ENCODE results near the gene CBX7. TPM values are rescaled to one million over a fixed set of nuclear protein-coding genes. Genes with fewer than 3 reads are reported as not detected.

Gene CBX7
- total and polyA plus RNA-seq, 2 donors (not counting 1 experiment from before 2014, with no cell fraction given) = 2.8 to 14.7 TPM

GRCh38 chr22:39178206-39179111 is 26.0 kb upstream of the CBX7 start:
- Histone ChIP-seq H4K20me1 (ENCODE audit: control insufficient read depth, extremely low read depth, insufficient read depth, low read length) (no peaks in the 10 kb centered on the region), H3K9ac (ENCODE audit: insufficient read depth, low read length) (no peak overlapping the region), H3K27me3 (ENCODE audit: control insufficient read depth, insufficient read depth, low read length) (no peaks in the 10 kb centered on the region), H3K4me3 (replicated peaks in 1 of 4; ENCODE audit: control extremely low read depth in 1 of 4, insufficient read depth in 1 of 4, low read depth in 3 of 4, low read length in 4 of 4) (no peak overlapping the region), H3K4me1 (ENCODE audit: control insufficient read depth, extremely low read depth, insufficient read depth, low read length) (peaks cover 33% of the 10 kb centered on the region), H3K79me2 (ENCODE audit: control insufficient read depth, insufficient read depth, low read length) (no peaks in the 10 kb centered on the region), H3K36me3 (ENCODE audit: control insufficient read depth, insufficient read depth, low read length) (no peaks in the 10 kb centered on the region), H3K4me2 (ENCODE audit: extremely low read depth, insufficient read depth, low read length) (no peak overlapping the region), H3K9me3 (ENCODE audit: control insufficient read depth, insufficient read depth, low read depth, low read length) (no peaks in the 10 kb centered on the region), H3K27ac (ENCODE audit: insufficient read depth, low read length) (no peak overlapping the region), H2AFZ (ENCODE audit: low read length) (no peak overlapping the region)
- peak; percentile 43 to 45 for DNase-seq (ENCODE audit: low read depth in 2 of 2)
- TF ChIP-seq EZH2 (IDR thresholded peaks at IDR 0.05; ENCODE audit: low read length, missing control alignments) = no peak
- no peak for TF ChIP-seq CTCF (conservative IDR thresholded peaks at IDR 0.05 in 1 of 2, IDR thresholded peaks at IDR 0.05 in 1 of 2; ENCODE audit: low read depth in 1 of 2, low read length in 2 of 2)

- Histone ChIP-seq H3K27me3 (ENCODE audit: control insufficient read depth, insufficient read depth, low read length) (no peaks in the 10 kb centered on the region), H3K4me2 (ENCODE audit: extremely low read depth, insufficient read depth, low read length) (no peak overlapping the region), H2AFZ (ENCODE audit: low read length) (no peak overlapping the region), H3K27ac (ENCODE audit: insufficient read depth, low read length) (no peak overlapping the region), H3K79me2 (ENCODE audit: control insufficient read depth, insufficient read depth, low read length) (no peaks in the 10 kb centered on the region), H4K20me1 (ENCODE audit: control insufficient read depth, extremely low read depth, insufficient read depth, low read length) (no peaks in the 10 kb centered on the region), H3K4me1 (ENCODE audit: control insufficient read depth, extremely low read depth, insufficient read depth, low read length) (peaks cover 37% of the 10 kb centered on the region), H3K36me3 (ENCODE audit: control insufficient read depth, insufficient read depth, low read length) (no peaks in the 10 kb centered on the region), H3K9ac (ENCODE audit: insufficient read depth, low read length) (no peak overlapping the region), H3K4me3 (replicated peaks in 1 of 4; ENCODE audit: control extremely low read depth in 1 of 4, insufficient read depth in 1 of 4, low read depth in 3 of 4, low read length in 4 of 4) (no peak overlapping the region), H3K9me3 (ENCODE audit: control insufficient read depth, insufficient read depth, low read depth, low read length) (no peaks in the 10 kb centered on the region)
- DNase-seq (ENCODE audit: low read depth in 2 of 2) = no peak
- no peak for TF ChIP-seq EZH2 (IDR thresholded peaks at IDR 0.05; ENCODE audit: low read length, missing control alignments)
- TF ChIP-seq CTCF (conservative IDR thresholded peaks at IDR 0.05 in 1 of 2, IDR thresholded peaks at IDR 0.05 in 1 of 2; ENCODE audit: low read depth in 1 of 2, low read length in 2 of 2) = no peak
Observed at GRCh38 chr22:39177791-39178190, 25.3 kb upstream of the CBX7 start.

GRCh38 chr22:39177456-39177775 is 24.9 kb upstream of the CBX7 start:
- peaks cover 38% of the 10 kb centered on the region for H3K4me1 ChIP-seq (ENCODE audit: control insufficient read depth, extremely low read depth, insufficient read depth, low read length)
- no peak overlapping the region for H3K9ac ChIP-seq (ENCODE audit: insufficient read depth, low read length)

More at GRCh38 chr22:39177456-39177775, 24.9 kb upstream of the CBX7 start:
- Histone ChIP-seq H3K4me2 (ENCODE audit: extremely low read depth, insufficient read depth, low read length) (no peak overlapping the region), H3K9me3 (ENCODE audit: control insufficient read depth, insufficient read depth, low read depth, low read length) (no peaks in the 10 kb centered on the region), H3K79me2 (ENCODE audit: control insufficient read depth, insufficient read depth, low read length) (no peaks in the 10 kb centered on the region), H3K4me3 (replicated peaks in 1 of 4; ENCODE audit: control extremely low read depth in 1 of 4, insufficient read depth in 1 of 4, low read depth in 3 of 4, low read length in 4 of 4) (no peak overlapping the region), H3K27ac (ENCODE audit: insufficient read depth, low read length) (no peak overlapping the region), H3K36me3 (ENCODE audit: control insufficient read depth, insufficient read depth, low read length) (no peaks in the 10 kb centered on the region), H4K20me1 (ENCODE audit: control insufficient read depth, extremely low read depth, insufficient read depth, low read length) (no peaks in the 10 kb centered on the region), H2AFZ (ENCODE audit: low read length) (no peak overlapping the region), H3K27me3 (ENCODE audit: control insufficient read depth, insufficient read depth, low read length) (no peaks in the 10 kb centered on the region)
- no peak for DNase-seq (ENCODE audit: low read depth in 2 of 2)
- TF ChIP-seq CTCF (conservative IDR thresholded peaks at IDR 0.05 in 1 of 2, IDR thresholded peaks at IDR 0.05 in 1 of 2; ENCODE audit: low read depth in 1 of 2, low read length in 2 of 2) = no peak
- TF ChIP-seq EZH2 (IDR thresholded peaks at IDR 0.05; ENCODE audit: low read length, missing control alignments) = no peak
